GM12878 (cell line): ENCODE measurements around the gene OCA2. TPM values are rescaled to one million over a fixed set of nuclear protein-coding genes. Genes with fewer than 3 reads are reported as not detected.
"Not testable (repeated sequence)": the region's sequence is repeated elsewhere in the genome, so short reads cannot be mapped to it uniquely, and the experiment has no call there.

ENCODE experiments used
- ATAC-seq: fragments of 200-7000 bp; cut with Tn5 transposase; 3 replicates; pipeline ENCODE4 v1.9.1; 2020; ENCODE audit warnings: mild to moderate bottlenecking, moderate library complexity
- BruUV-seq: library from RNA; stranded (reverse); fragments of 400-500 nt; replicated peaks from 2 replicates; lab custom pipeline; 2021; lab: Mats Ljungman, UMichigan
- CTCF ChIA-PET: fragments of 300-600 bp; sonication (Branson Sonifier 250); formaldehyde crosslinking; extraction: SDS; loops from one replicate; lab custom pipeline; 2021; ENCODE audit warnings: inconsistent platforms; lab: Yijun Ruan, JAX
- POLR2A ChIA-PET: fragments of 350-600 bp; formaldehyde crosslinking; extraction: SDS; loops from one replicate; lab custom pipeline; 2021; ENCODE audit warnings: inconsistent platforms; lab: Charles Lee
- RAD21 ChIA-PET: fragments of 300-600 bp; sonication (Branson Sonifier 250); formaldehyde crosslinking; loops from one replicate; lab custom pipeline; 2023; ENCODE audit warnings: antibody characterized with exemption; ENCODE audit not compliant: unreplicated experiment; lab: Charles Lee
- SMC1A ChIA-PET: fragments of 300-600 bp; sonication (Branson Sonifier 250); formaldehyde crosslinking; loops from one replicate; lab custom pipeline; 2023; ENCODE audit not compliant: unreplicated experiment, uncharacterized antibody; lab: Charles Lee
- DNase-seq: peaks from one replicate; pipeline ENCODE4 v3.0.0-alpha.2; 2011; ENCODE audit warnings: low read depth, low spot score
- FAIRE-seq: peaks from 3 replicates; lab custom pipeline; 2011; peaks lifted over from hg19 to GRCh38; lab: Jason Lieb, UNC
- H2AFZ ChIP-seq: 2 replicates; pipeline ENCODE4 v1.6.0; 2011; ENCODE audit warnings: low read depth, low read length, control low read depth; ENCODE audit not compliant: control insufficient read depth
- H3K27ac ChIP-seq: 2 replicates; pipeline ENCODE4 v1.5.1; 2011; ENCODE audit warnings: control low read depth; ENCODE audit not compliant: control insufficient read depth, insufficient read depth
- H3K27me3 ChIP-seq, 2 experiments: replicated peaks in 1 of 2; 2 replicates each; pipeline versions ENCODE4 v1.6.0 to v1.6.1; 2011; ENCODE audit warnings: low read length in 1 of 2; ENCODE audit not compliant: control insufficient read depth in 2 of 2, insufficient read depth in 2 of 2
- H3K36me3 ChIP-seq, 2 experiments: 2 replicates each; pipeline ENCODE4 v1.5.1; 2011; ENCODE audit warnings: low read length in 1 of 2; ENCODE audit not compliant: control insufficient read depth in 2 of 2, insufficient read depth in 2 of 2
- H3K4me1 ChIP-seq: 2 replicates; pipeline ENCODE4 v1.6.1; 2011; ENCODE audit warnings: mild to moderate bottlenecking, low read length, moderate library complexity, mixed read lengths; ENCODE audit not compliant: control insufficient read depth, insufficient read depth
- H3K4me2 ChIP-seq: 2 replicates; pipeline ENCODE4 v1.6.0; 2011; ENCODE audit warnings: control low read depth; ENCODE audit not compliant: control insufficient read depth, insufficient read depth
- H3K4me3 ChIP-seq: fragments of 200-600 bp; sonication (generic); 2 replicates; pipeline ENCODE4 v1.5.1; 2016
- H3K79me2 ChIP-seq: 2 replicates; pipeline ENCODE4 v1.6.0; 2011; ENCODE audit warnings: low read length; ENCODE audit not compliant: control insufficient read depth, insufficient read depth
- H3K9ac ChIP-seq: 2 replicates; pipeline ENCODE4 v1.8.0; 2011; ENCODE audit warnings: low read length, control low read depth, mixed read lengths; ENCODE audit not compliant: control insufficient read depth, insufficient read depth
- H3K9me3 ChIP-seq: replicated peaks from 3 replicates; pipeline ENCODE4 v1.5.1; 2011; ENCODE audit warnings: mild to moderate bottlenecking, low read length; ENCODE audit not compliant: control insufficient read depth, insufficient read depth
- H4K20me1 ChIP-seq: 2 replicates; pipeline ENCODE4 v1.6.0; 2011; ENCODE audit not compliant: control insufficient read depth, insufficient read depth
- NR2C1 ChIP-seq: fragments of 450-650 bp; IDR thresholded peaks from 2 replicates; pipeline ENCODE4 v1.6.1; 2017; ENCODE audit warnings: antibody characterized with exemption, mild to moderate bottlenecking, moderate library complexity
- SIX5 ChIP-seq: IDR thresholded peaks from 2 replicates; pipeline ENCODE4 v1.6.1; 2011; ENCODE audit warnings: mild to moderate bottlenecking, low read depth, low read length, moderate library complexity; ENCODE audit not compliant: severe bottlenecking
- SMAD5 ChIP-seq: IDR thresholded peaks from 2 replicates; pipeline ENCODE4 v1.6.1; 2016; ENCODE audit warnings: antibody characterized with exemption, low read depth
- SMARCA5 ChIP-seq: fragments of 450-650 bp; IDR thresholded peaks from 2 replicates; pipeline ENCODE4 v1.6.1; 2017; ENCODE audit warnings: mild to moderate bottlenecking
- SREBF1 ChIP-seq: IDR thresholded peaks from 2 replicates; pipeline ENCODE4 v1.6.1; 2012; ENCODE audit warnings: mild to moderate bottlenecking, low read length
- SUZ12 ChIP-seq: fragments of 200-600 bp; sonication (generic); IDR thresholded peaks from one replicate; pipeline ENCODE4 v1.6.1; 2018; ENCODE audit warnings: antibody characterized with exemption, mild to moderate bottlenecking; ENCODE audit not compliant: unreplicated experiment
- TCF3 ChIP-seq: IDR thresholded peaks from 2 replicates; pipeline ENCODE4 v1.6.1; 2012; ENCODE audit warnings: low read depth, mild to moderate bottlenecking, low read length, borderline replicate concordance; ENCODE audit not compliant: insufficient read depth
- ZNF207 ChIP-seq: fragments of 450-650 bp; IDR thresholded peaks from 2 replicates; pipeline ENCODE4 v1.6.1; 2014; ENCODE audit warnings: antibody characterized with exemption, mild to moderate bottlenecking, borderline replicate concordance
- WGBS: methylation state at CpG from one replicate; pipeline ENCODE4 v1.1.6; 2016; ENCODE audit warnings: low lambda C conversion rate; ENCODE audit not compliant: insufficient replicate concordance, insufficient coverage; ENCODE audit errors: missing lambda C conversion rate; 5-methylcytosine and 5-hydroxymethylcytosine counted together
- in situ Hi-C: fragments of 300-500 bp; cut with MboI; formaldehyde crosslinking; loops from 9 replicates; pipeline ENCODE4 v1.14.3; 2018; ENCODE audit warnings: mixed read lengths
- intact Hi-C: fragments of 100-400 bp; cut with micrococcal nuclease; formaldehyde crosslinking; loops from one replicate; pipeline ENCODE4 v1.14.2; 2022; ENCODE audit not compliant: unreplicated experiment
- polyA plus RNA-seq, 11 experiments: library from polyadenylated mRNA; depleted of rRNA in 4 of 11; unstranded in 6 of 11; stranded (reverse) in 5 of 11; fragments of >200 nt; fragmentation: Nextera tagmentation in 4 of 11; fragmentation: Illumina TruSeq in 1 of 11; extraction: Ambion mirVana in 4 of 11; extraction: Trizol in 1 of 11; gene quantifications; 1 replicate in 1 of 11; 2 replicates in 10 of 11; pipeline versions ENCODE4 v1.2.1 to v1.2.3, GENCODE V29; 2011 to 2016; ENCODE audit warnings: inconsistent platforms in 2 of 11, missing spikeins in 2 of 11, low read depth in 1 of 11
- total RNA-seq, 4 experiments: library from RNA; depleted of rRNA in 3 of 4; stranded (reverse); fragments of >200 nt in 3 of 4; fragmentation: Illumina TruSeq in 1 of 4; extraction: Trizol in 1 of 4; gene quantifications; 2 replicates each; pipeline versions ENCODE4 v1.2.1 to v1.2.3, GENCODE V29; 2013 to 2021

The OCA2 gene
- total and polyA plus RNA-seq, 10 of the 15 experiments (the other 5 are each of a cell fraction or from before 2014, with no cell fraction given) = 0.04 to 1.8 TPM; not detected in 8

DNA sequence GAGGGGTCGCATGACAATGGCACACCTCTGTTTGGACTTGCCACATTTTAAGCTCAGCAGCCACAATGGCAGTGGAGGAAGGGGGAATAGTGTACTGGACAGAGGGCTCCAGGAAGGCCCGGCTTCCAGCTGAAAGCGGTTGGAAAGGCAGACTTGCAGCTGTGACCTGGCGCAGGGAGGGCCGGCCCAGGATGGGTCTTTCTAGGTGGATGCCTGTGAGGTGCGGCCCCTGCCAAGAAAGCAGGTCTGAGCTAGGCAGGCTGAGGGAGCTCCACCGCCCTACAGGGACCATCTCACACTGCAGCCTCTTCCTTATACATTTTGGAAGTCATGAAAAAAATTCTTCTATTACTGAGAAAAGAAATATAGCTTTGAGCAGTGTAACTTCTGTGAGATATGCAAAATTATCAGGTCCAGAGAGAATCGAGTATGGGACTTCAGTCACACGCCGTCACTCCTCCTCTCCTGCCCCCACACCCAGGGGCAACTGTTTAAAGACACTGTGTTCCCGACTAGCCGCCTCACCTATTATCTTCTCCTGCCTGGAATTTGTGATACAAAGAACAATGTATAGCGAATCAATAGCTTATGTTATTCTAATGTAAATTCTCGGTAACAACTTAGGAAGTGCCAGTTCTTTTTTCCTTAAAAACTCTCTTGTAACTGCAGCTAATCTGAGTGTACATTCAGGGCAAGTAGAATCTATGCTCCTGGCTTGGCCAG is 331.0 kb downstream of the OCA2 start (continued):
- no peak for TF ChIP-seq SREBF1

- intact Hi-C loops, FAIRE-seq, POLR2A ChIA-PET, H3K36me3 ChIP-seq, H3K4me3 ChIP-seq, H3K27me3 ChIP-seq, H2AFZ ChIP-seq, RAD21 ChIA-PET, SMC1A ChIA-PET, H3K79me2 ChIP-seq, in situ Hi-C loops, H3K9me3 ChIP-seq, ATAC-seq, H3K27ac ChIP-seq, H3K9ac ChIP-seq, H3K4me2 ChIP-seq, CTCF ChIA-PET, DNase-seq, H3K4me1 ChIP-seq, H4K20me1 ChIP-seq, BruUV-seq: not testable (repeated sequence)
Measured at GRCh38 chr15:27767430-27767829, 331.7 kb downstream of the OCA2 start.

- Histone ChIP-seq H3K79me2 (no peaks in the 10 kb centered on the region), H3K9me3 (no peaks in the 10 kb centered on the region; the same call in 2 of the 3 replicates), H3K4me2 (no peak overlapping the region), H3K27ac (no peak overlapping the region), H3K4me1 (no peaks in the 10 kb centered on the region), H4K20me1 (no peaks in the 10 kb centered on the region), H3K4me3 (no peak overlapping the region), H3K27me3 (no peaks in the 10 kb centered on the region), H3K36me3 (no peaks in the 10 kb centered on the region), H2AFZ (no peak overlapping the region), H3K9ac (no peak overlapping the region)
- intact Hi-C loops = no loop called here
- 40% methylated on average over 3 of the region's 3 CpGs for WGBS
- FAIRE-seq (no peak), ATAC-seq (no peak), DNase-seq (no peak)
- SMC1A ChIA-PET = no interaction called here
- CTCF ChIA-PET = no interaction called here
- no TSS peak for BruUV-seq
- RAD21 ChIA-PET = no interaction called here
- in situ Hi-C loops = no loop called here
- TF ChIP-seq TCF3 (no peak), SUZ12 (no peak), ZNF207 (no peak), NR2C1 (no peak), SIX5 (no peak), SMARCA5 (no peak), SMAD5 (no peak)
- POLR2A ChIA-PET = no interaction called here
Measured at GRCh38 chr15:27764339-27764738, 334.8 kb downstream of the OCA2 start.
